Fibroblast of lung (primary cell): ENCODE measurements around the gene DNMT3A.

Experiments
- CTCF ChIP-seq, 2 donors: IDR thresholded peaks in 1 of 2; conservative IDR thresholded peaks in 1 of 2; 1 replicate in 1 of 2; 2 replicates in 1 of 2; pipeline ENCODE4 v1.5.1; 2011 to 2012; ENCODE audit warnings: low read length in 2 of 2, control low read depth in 1 of 2, inconsistent platforms in 1 of 2, low read depth in 1 of 2, mild to moderate bottlenecking in 1 of 2
- EZH2 ChIP-seq: IDR thresholded peaks from 2 replicates; pipeline ENCODE4 v1.5.1; 2012; ENCODE audit warnings: low read length, control low read depth, mild to moderate bottlenecking; ENCODE audit errors: missing control alignments

DNA sequence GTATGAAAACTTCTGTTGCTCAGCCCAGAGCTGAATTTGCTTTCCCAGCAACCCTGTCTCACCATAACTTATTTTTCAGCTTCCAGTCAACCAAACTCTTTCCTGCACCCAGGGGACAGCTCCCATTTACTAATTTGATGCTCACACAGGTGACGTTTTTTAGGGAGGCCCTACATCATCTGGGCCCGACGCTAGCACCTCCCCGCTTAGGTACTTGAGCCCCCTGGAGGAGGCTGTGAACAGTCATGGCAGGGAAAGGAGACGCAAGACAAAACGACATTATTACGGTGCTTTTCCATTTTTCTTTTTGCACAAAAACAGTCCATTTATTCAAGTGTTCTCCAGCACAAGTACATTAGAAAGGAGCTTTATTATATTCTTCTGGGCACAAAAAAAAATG, 114.1 kb downstream of the DNMT3A start:
- TF ChIP-seq CTCF (conservative IDR thresholded peaks at IDR 0.05 in 1 of 2, IDR thresholded peaks at IDR 0.05 in 1 of 2; ENCODE audit: low read depth in 1 of 2, low read length in 2 of 2) (no peak), EZH2 (no peak)
